ENCODE data around the gene NSUN3. TPM values are rescaled to one million over a fixed set of nuclear protein-coding genes. Genes with fewer than 3 reads are reported as not detected.

The NSUN3 gene
- total and polyA plus RNA-seq, 2 of the 8 experiments (the other 6 are each of a cell fraction or from before 2014, with no cell fraction given), result 2.1 to 5.1 TPM

- TF ChIP-seq CHD2 (IDR thresholded peaks at IDR 0.05; ENCODE audit: low read length), result peak; percentile 97
- no peak for TF ChIP-seq ATF3 (IDR thresholded peaks at IDR 0.05; ENCODE audit: insufficient read depth, low read depth, low read length)
- TF ChIP-seq GTF2F1 (IDR thresholded peaks at IDR 0.05; ENCODE audit: borderline replicate concordance, low read depth, low read length), result peak; percentile 6; the same call in 1 of the 2 replicates
- TF ChIP-seq RXRA (IDR thresholded peaks at IDR 0.05; ENCODE audit: insufficient read depth, low read depth, low read length), result no peak
- TF ChIP-seq NANOG (IDR thresholded peaks at IDR 0.05; ENCODE audit: insufficient read depth, low read depth, low read length, poor library complexity, severe bottlenecking), result no peak
- TF ChIP-seq CHD1 (IDR thresholded peaks at IDR 0.05; ENCODE audit: low read depth, low read length), result no peak
- no peak for TF ChIP-seq CTBP2 (IDR thresholded peaks at IDR 0.05; ENCODE audit: borderline replicate concordance, insufficient read depth, insufficient read length, low read length)
- TF ChIP-seq KDM4A (IDR thresholded peaks at IDR 0.05; ENCODE audit: low read depth, low read length, severe bottlenecking), result peak; percentile 71
- no peak for TF ChIP-seq SUZ12 (IDR thresholded peaks at IDR 0.05; ENCODE audit: low read length)
- no peak for TF ChIP-seq ZNF274 (IDR thresholded peaks at IDR 0.05; ENCODE audit: borderline replicate concordance, extremely low read depth, low read length)
- TF ChIP-seq ATF2 (IDR thresholded peaks at IDR 0.05; ENCODE audit: low read length), result peak; percentile 69; the same call in 1 of the 2 replicates
- TF ChIP-seq SIRT6 (IDR thresholded peaks at IDR 0.05; ENCODE audit: low read length), result no peak
- TF ChIP-seq RBBP5 (IDR thresholded peaks at IDR 0.05; ENCODE audit: borderline replicate concordance, low read depth, low read length), result peak; percentile 73; the same call in 1 of the 2 replicates
- TF ChIP-seq GABPA (IDR thresholded peaks at IDR 0.05; ENCODE audit: borderline replicate concordance, insufficient read depth, low read length), result no peak
- no peak for TF ChIP-seq RFX5 (IDR thresholded peaks at IDR 0.05; ENCODE audit: borderline replicate concordance, low read depth, low read length)
- peak; percentile 52 for TF ChIP-seq POLR2AphosphoS5 (IDR thresholded peaks at IDR 0.05; ENCODE audit: low read depth, low read length)
- TF ChIP-seq KDM5A (IDR thresholded peaks at IDR 0.05; ENCODE audit: low read length), result peak; percentile 5; the same call in 1 of the 2 replicates
- TF ChIP-seq JUN (IDR thresholded peaks at IDR 0.05; ENCODE audit: low read depth, low read length), result no peak
- TF ChIP-seq TEAD4 (IDR thresholded peaks at IDR 0.05; ENCODE audit: low read depth, low read length), result no peak
- TF ChIP-seq KDM1A (IDR thresholded peaks at IDR 0.05; ENCODE audit: borderline replicate concordance, low read length), result peak; percentile 93
- TF ChIP-seq TAF7 (optimal IDR thresholded peaks at IDR 0.05; ENCODE audit: borderline replicate concordance, low read depth, low read length), result peak; percentile 48
Observed at GRCh38 chr3:94062513-94063404, at the start of gene NSUN3, which contains the start of gene DHFR2 (continued).
